Ishikawa (cell line): ENCODE measurements around the gene PRR14.

Experiments used
- CEBPB ChIP-seq: IDR thresholded peaks from 2 replicates; pipeline ENCODE4 v1.6.1; 2012
- CREB1 ChIP-seq: IDR thresholded peaks from 2 replicates; pipeline ENCODE4 v1.6.1; 2012; ENCODE audit warnings: low read depth
- EGR1 ChIP-seq: IDR thresholded peaks from 2 replicates; pipeline ENCODE4 v1.6.1; 2012
- EP300 ChIP-seq: IDR thresholded peaks from 2 replicates; pipeline ENCODE4 v1.6.1; 2012; ENCODE audit warnings: borderline replicate concordance
- FOXM1 ChIP-seq: IDR thresholded peaks from 2 replicates; pipeline ENCODE4 v1.6.1; 2012; ENCODE audit warnings: low read depth, borderline replicate concordance
- MAX ChIP-seq: IDR thresholded peaks from 2 replicates; pipeline ENCODE4 v1.6.1; 2012
- NFIC ChIP-seq: IDR thresholded peaks from 2 replicates; pipeline ENCODE4 v1.6.1; 2012
- RAD21 ChIP-seq: IDR thresholded peaks from 2 replicates; pipeline ENCODE4 v1.6.1; 2012; ENCODE audit warnings: low read depth
- REST ChIP-seq: IDR thresholded peaks from 2 replicates; pipeline ENCODE4 v1.6.1; 2012; ENCODE audit warnings: low read depth, mild to moderate bottlenecking
- TAF1 ChIP-seq: IDR thresholded peaks from 2 replicates; pipeline ENCODE4 v1.6.1; 2012; ENCODE audit warnings: low read depth, mild to moderate bottlenecking
- TCF12 ChIP-seq: IDR thresholded peaks from 2 replicates; pipeline ENCODE4 v1.6.1; 2012; ENCODE audit warnings: low read depth
- TEAD4 ChIP-seq: IDR thresholded peaks from 2 replicates; pipeline ENCODE4 v1.6.1; 2012
- USF1 ChIP-seq: IDR thresholded peaks from 2 replicates; pipeline ENCODE4 v1.6.1; 2012
- YY1 ChIP-seq: IDR thresholded peaks from 2 replicates; pipeline ENCODE4 v1.6.1; 2012; ENCODE audit warnings: low read depth
- ZBTB7A ChIP-seq: IDR thresholded peaks from 2 replicates; pipeline ENCODE4 v1.6.1; 2012; ENCODE audit warnings: low read depth

PRR14 gene

GRCh38 chr16:30692396-30693064, 41.8 kb downstream of the PRR14 start:
- TF ChIP-seq CEBPB (no peak), REST (no peak), TAF1 (no peak), NFIC (no peak), RAD21 (no peak), USF1 (no peak), TEAD4 (no peak), TCF12 (no peak), FOXM1 (no peak), CREB1 (no peak), YY1 (no peak), EP300 (no peak), ZBTB7A (no peak), EGR1 (no peak), MAX (no peak)

GRCh38 chr16:30694926-30695693, 44.4 kb downstream of the PRR14 start:
- TF ChIP-seq MAX (no peak), CREB1 (no peak), ZBTB7A (no peak), EP300 (no peak), TCF12 (no peak), FOXM1 (no peak), RAD21 (no peak), CEBPB (no peak), TEAD4 (no peak), TAF1 (no peak), NFIC (no peak), USF1 (no peak), EGR1 (no peak), REST (no peak), YY1 (no peak)

GRCh38 chr16:30697264-30698138, 46.7 kb downstream of the PRR14 start:
- no peak for TF ChIP-seq TCF12
- no peak for TF ChIP-seq MAX
- peak; percentile 63 for TF ChIP-seq CREB1

- TF ChIP-seq TAF1 (peak; percentile 63), NFIC (no peak), ZBTB7A (0 out of 2 replicates have a peak, but pooled peaks have one; percentile 28), TEAD4 (0 out of 2 replicates have a peak, but pooled peaks have one; percentile 11), FOXM1 (no peak), USF1 (no peak), TCF12 (peak; percentile 61), CEBPB (no peak; the same call in 1 of the 2 replicates), MAX (peak; percentile 62), REST (no peak), EP300 (0 out of 2 replicates have a peak, but pooled peaks have one; percentile 33), YY1 (peak; percentile 95), EGR1 (peak; percentile 60), RAD21 (no peak), CREB1 (no peak)
Measured at GRCh38 chr16:30698139-30698815, 47.5 kb downstream of the PRR14 start.
